Activated T-helper 9 cell treated with anti-CD3 and anti-CD28 coated beads, Interleukin-2, amount 50 U/mL, for 16 hours (primary cell): ENCODE results near the gene NUDT8.
"Not testable (repeated sequence)": the region's sequence is repeated elsewhere in the genome, so short reads cannot be mapped to it uniquely, and the experiment has no call there.

Experiments used
- DNase-seq: peaks from one replicate; pipeline ENCODE4 v3.0.0-alpha.2; 2020; ENCODE audit warnings: low read depth

The NUDT8 gene

GRCh38 chr11:67659651-67660165 lies 30.0 kb upstream of the NUDT8 start:
- not testable (repeated sequence) for DNase-seq

GRCh38 chr11:67657300-67657699 lies 27.6 kb upstream of the NUDT8 start:
- no peak for DNase-seq

GRCh38 chr11:67656278-67656922 lies 26.7 kb upstream of the NUDT8 start:
- no peak for DNase-seq

- no peak for DNase-seq
Observed at GRCh38 chr11:67654225-67654624, 24.5 kb upstream of the NUDT8 start.

GRCh38 chr11:67652965-67653845 lies 23.5 kb upstream of the NUDT8 start:
- DNase-seq, result no peak

- DNase-seq, result no peak
Observed at GRCh38 chr11:67651976-67652781, 22.4 kb upstream of the NUDT8 start.

- DNase-seq, result no peak
Observed at GRCh38 chr11:67649634-67650510, 20.1 kb upstream of the NUDT8 start.

- DNase-seq, result no peak
Observed at GRCh38 chr11:67648796-67649613, 19.3 kb upstream of the NUDT8 start.

GRCh38 chr11:67648140-67648795 lies 18.5 kb upstream of the NUDT8 start:
- no peak for DNase-seq

GRCh38 chr11:67647471-67647870 lies 17.7 kb upstream of the NUDT8 start:
- no peak for DNase-seq

GRCh38 chr11:67646535-67647336 lies 17.0 kb upstream of the NUDT8 start:
- no peak for DNase-seq

- DNase-seq, result no peak
Observed at GRCh38 chr11:67645521-67646461, 16.1 kb upstream of the NUDT8 start.

GRCh38 chr11:67644472-67645418 lies 15.0 kb upstream of the NUDT8 start:
- no peak for DNase-seq

GRCh38 chr11:67644042-67644441 lies 14.3 kb upstream of the NUDT8 start:
- no peak for DNase-seq

GRCh38 chr11:67642173-67643120 lies 12.7 kb upstream of the NUDT8 start:
- no peak for DNase-seq
